ENCODE results near the gene NUDT5. TPM values are rescaled to one million over a fixed set of nuclear protein-coding genes. Genes with fewer than 3 reads are reported as not detected.
"Not testable (repeated sequence)": the region's sequence is repeated elsewhere in the genome, so short reads cannot be mapped to it uniquely, and the experiment has no call there.

NUDT5 gene
- total RNA-seq, 1 experiment from 2014 or later, result 87.1 TPM

GRCh38 chr10:12205082-12205481 lies 9.4 kb upstream of the NUDT5 start:
- DNase-seq (ENCODE audit: low read depth), result no peak

DNA sequence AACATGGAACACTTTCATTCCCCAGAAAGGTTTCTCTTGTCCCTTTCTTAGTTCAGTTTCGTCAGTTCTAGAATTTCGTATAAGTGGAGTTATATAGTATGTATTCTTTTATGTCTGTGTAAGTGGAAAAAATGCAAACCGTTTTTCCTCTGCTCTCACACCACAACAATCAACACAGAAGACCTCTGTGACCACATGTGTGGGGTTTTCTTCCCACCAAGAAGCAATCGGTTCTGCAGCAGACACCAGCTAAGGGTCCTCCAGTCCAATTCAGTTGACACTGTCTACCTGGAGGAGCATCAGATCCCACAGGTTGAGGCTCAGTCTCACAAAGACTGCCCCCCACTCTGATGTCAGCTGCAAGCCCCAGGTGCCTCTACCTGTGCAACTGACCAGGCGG lies 6.5 kb upstream of the NUDT5 start:
- DNase-seq (ENCODE audit: low read depth), result no peak

DNA sequence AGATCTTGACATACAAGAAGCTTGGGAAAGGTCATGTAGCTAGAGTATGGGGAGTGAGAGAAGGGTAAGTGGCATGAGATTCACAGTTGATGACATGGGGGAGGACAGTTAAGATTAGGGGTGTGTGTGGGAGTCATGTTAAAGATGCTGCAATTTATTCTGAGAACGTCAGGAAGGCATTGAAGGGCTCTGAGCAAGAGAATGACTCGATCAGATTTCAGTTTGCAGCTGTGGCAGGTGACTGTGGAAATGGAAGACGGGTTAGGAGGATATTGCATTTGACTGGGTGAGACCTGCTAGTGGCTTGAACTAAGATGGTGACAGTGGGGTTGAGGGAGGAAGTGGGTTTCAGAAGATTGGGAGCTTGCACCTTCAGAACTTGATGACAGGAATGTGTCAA lies 5.9 kb upstream of the NUDT5 start:
- DNase-seq (ENCODE audit: low read depth), result no peak

- DNase-seq (ENCODE audit: low read depth), result no peak
Observed at GRCh38 chr10:12200850-12201249, 5.2 kb upstream of the NUDT5 start.

GRCh38 chr10:12198156-12198555 lies 2.5 kb upstream of the NUDT5 start:
- DNase-seq (ENCODE audit: low read depth), result no peak

DNA sequence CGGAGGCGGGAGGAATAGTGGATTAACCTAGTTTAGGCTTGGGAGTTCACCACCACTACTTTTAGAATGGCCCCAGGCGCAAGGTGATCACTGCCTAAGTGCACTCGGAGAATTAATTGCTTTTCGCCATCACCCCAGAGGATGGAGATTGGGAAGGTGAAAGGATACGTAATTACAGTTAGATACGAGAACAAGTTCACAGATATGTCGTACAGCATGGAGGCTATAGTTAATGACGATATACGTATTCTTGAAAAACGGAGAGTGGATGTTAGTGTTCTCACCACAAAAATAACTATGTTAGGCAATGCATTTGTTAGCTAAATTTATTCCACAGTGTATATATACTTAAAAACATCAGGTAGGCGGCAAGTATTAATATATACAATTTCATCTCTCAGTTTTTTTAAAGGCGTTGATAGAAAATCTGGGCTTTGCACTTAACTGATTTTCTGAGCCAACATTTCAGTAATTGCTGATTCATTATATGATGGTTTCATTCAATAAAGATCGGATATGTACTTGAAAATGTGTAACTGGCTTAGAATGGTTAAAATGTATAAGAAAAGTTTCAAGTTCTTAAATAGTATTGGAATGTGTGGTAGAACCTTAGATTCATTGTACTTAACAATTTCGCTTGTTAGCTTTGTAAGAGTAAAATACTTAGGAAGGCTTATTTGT lies 980 bp upstream of the NUDT5 start:
- no peak for DNase-seq (ENCODE audit: low read depth)

DNA sequence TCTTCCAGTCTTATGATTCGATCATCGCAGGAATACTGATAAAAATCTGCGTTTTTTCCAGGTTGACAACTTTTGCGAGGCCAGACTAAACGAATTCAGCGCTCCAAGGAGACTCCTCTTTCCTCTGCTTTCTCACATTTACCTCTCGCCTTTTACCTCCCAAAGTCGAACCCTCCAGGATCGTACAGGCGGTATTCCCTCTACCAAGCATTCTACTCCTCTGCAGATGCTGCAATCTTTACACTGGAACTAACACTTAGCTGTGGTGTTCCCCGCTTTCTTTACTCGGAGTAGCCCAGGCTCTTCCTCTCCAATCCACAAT lies 449 bp downstream of the NUDT5 start:
- no peak for DNase-seq (ENCODE audit: low read depth)

- DNase-seq (ENCODE audit: low read depth), result peak; percentile 44
Observed at GRCh38 chr10:12194752-12195271, 879 bp downstream of the NUDT5 start.

GRCh38 chr10:12193193-12193592 lies 2.5 kb downstream of the NUDT5 start:
- DNase-seq (ENCODE audit: low read depth), result peak; percentile 62

- DNase-seq (ENCODE audit: low read depth), result peak; percentile 91
Observed at GRCh38 chr10:12191715-12192114, 4.0 kb downstream of the NUDT5 start.

GRCh38 chr10:12189426-12189825 lies 6.3 kb downstream of the NUDT5 start:
- no peak for DNase-seq (ENCODE audit: low read depth)

GRCh38 chr10:12188656-12189055 lies 7.0 kb downstream of the NUDT5 start:
- no peak for DNase-seq (ENCODE audit: low read depth)

DNA sequence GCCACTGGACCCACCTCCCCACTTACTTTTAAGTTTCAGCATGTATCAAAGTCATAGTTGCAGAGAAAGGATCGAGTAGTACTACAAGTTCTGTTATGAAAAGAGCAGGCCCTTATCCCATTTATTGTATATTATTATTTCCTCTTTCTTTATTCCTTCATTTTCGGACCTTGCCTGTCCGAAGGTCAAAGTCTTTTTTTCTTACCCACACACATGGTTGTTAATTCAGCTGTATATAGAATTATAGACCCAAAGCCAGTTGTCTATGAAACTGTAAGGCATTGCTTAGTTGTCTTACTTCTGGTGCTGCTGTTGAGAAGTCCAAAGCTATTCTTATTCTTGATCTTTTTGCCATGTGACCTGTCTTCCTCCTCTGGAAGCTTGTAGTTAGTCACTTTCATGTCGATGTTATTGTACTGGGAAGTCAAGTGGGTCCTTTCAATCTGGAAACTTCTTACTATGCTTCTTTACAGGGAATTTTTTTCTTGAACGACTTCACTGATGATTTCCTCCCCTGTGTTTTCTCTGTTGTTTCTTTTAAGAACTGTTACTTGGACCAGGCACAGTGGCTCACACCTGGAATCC lies 8.3 kb downstream of the NUDT5 start:
- DNase-seq (ENCODE audit: low read depth), result no peak

- no peak for DNase-seq (ENCODE audit: low read depth)
Observed at GRCh38 chr10:12186323-12186722, 9.4 kb downstream of the NUDT5 start.

DNA sequence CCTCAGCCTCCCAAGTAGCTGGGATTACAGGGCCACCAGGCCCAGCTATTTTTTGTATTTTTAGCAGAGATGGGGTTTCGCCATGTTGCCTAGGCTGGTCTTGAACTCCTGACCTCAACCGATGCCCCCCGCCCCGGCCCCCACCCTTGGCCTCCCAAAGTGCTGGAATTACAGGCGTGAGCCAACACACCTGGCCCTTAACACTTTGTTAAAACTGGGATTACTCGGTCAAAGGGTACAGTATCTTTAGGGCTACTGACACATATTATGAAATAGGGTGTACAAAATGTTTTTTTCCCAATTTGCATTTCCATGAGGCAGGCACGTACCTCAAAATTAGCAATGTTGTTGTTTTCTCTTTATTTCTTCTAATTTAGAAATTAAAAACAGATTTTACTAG lies 11.5 kb downstream of the NUDT5 start:
- no peak for DNase-seq (ENCODE audit: low read depth)

DNA sequence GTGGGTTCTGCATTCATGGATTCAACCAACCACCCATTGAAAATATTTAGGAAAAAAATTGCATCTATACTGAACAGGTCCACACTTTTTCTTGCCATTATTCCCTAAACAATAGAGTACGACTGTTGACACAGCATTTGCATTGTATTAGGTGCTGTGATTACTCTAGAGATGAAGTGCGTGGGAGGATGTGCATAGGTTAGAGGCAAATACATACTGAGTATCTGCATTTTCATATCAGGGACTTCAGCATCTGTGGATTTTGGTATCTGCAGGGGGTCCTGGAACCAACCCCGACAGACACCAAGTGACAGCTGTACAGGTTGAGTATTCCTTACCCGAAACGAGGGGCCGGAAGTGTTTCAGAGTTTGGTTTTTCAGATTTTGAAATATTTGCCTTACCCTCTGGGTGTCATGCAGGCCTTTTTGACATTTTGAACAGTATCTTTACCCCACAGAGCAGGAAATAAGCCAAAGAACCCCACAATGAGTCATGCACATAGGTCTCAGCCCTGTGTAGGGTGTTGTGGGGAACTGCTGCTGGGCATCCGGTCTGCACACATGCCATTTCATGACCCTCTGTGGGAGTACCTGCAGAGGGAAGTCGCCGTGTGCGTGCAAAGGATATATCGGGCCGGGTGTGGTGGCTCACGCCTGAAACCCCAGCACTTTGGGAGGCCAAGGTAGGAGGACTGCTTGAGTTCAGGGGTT lies 14.5 kb downstream of the NUDT5 start:
- DNase-seq (ENCODE audit: low read depth), result peak; percentile 43

DNA sequence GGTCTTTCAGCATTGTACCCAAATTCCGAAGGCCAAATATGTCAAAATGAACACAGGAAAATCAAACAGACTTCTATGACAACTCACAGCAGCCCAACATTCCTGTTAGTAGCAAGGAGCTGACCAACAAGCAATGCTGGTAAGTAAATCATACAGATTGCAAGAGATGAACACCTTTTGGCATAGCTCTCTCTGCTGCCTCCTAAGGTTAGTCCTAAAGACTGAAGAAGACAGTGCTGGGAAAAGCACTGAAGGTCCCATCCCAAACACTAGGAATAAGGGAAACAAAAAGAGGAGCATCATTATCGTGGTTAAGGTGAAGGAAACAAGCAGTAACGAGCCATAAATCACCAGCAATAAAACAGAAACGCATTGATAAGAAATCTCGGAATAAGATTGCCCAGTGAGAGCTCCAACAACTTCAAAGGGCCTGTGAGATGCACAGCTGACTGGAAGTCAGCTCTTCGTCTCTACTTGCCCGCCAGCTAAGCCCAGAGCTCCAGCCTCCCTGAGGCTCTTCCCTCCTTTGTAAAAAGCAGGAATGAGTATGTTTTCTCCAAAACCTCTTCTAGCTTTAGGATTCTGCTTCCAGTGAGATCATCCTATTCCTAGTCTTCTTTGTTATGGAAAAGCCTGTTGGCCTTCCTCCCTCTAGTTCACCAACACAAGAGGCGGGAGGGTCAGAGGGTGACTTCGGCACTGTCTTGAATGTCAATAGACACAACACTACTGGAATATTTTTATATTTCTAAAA lies 15.3 kb downstream of the NUDT5 start:
- no peak for DNase-seq (ENCODE audit: low read depth)

GRCh38 chr10:12179606-12180170 lies 16.0 kb downstream of the NUDT5 start:
- no peak for DNase-seq (ENCODE audit: low read depth)

GRCh38 chr10:12177642-12178041 lies 18.0 kb downstream of the NUDT5 start:
- DNase-seq (ENCODE audit: low read depth), result peak; percentile 83

DNA sequence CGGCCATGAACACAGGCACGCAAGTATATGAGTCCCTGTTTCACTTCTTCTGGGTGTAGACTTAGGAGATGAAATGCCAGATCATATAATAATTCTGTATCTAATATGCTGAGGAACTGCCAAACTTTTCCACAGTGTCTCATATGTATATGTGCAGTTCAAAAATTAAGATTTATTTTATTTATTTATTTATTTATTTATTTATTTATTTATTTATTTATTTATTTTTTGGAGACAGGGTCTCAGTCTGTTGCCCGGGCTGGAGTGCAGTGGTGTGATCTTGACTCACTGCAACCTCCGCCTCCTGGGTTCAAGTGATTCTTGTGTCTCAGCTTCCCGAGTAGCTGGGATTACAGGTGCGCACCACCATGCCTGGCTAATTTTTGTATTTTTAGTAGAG lies 24.2 kb downstream of the NUDT5 start:
- not testable (repeated sequence) for DNase-seq (ENCODE audit: low read depth)

DNA sequence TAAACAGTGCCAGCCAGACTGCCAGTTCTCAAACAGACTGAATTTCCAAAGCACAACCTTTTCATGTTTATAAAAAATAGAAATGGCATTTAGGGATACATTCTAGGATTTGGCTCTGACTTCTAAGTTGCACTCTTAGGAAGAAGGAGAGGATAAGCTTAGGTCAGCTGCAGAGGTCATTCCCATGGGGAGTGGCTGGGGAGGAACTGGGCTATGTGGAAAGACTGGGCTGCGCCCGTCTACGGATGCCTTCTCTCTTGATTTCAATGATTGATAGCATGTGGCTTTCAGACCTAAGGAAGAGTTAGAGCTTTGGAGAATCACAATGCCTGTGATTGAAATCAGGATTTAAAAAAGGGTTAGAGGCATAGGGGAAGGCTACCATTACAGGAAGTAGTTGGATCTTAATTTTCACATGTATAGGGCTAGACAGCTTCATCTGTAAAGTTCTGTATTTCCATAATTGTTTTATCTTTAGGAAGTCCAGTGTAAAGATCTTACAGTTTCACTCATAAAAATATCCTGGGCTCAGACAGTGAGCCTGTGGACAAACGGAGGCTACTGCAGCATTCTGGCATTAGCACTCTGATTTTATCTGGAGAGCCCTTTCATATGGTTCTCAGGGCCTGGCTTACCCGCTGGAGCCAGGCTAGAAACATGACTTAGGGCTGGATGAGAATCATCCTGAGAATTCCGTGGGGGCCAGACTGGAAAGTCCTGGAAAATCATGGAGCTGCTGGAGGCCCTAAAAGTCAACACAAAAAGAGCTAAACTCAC lies 29.5 kb downstream of the NUDT5 start:
- DNase-seq (ENCODE audit: low read depth), result no peak

All from LHCN-M2 (cell line).